Peyer's patch (tissue), 4 donors: ENCODE measurements around the gene SPDYE6.
"Not testable (repeated sequence)": the region's sequence is repeated elsewhere in the genome, so short reads cannot be mapped to it uniquely, and the experiment has no call there.

Experiments used
- CTCF ChIP-seq, 6 experiments: fragments of 450-650 bp in 4 of 6; fragments of 200-600 bp in 2 of 6; sonication (generic) in 1 of 6; IDR thresholded peaks; one replicate each; pipeline ENCODE4 v1.5.1; 2017 to 2019; ENCODE audit warnings: antibody characterized with exemption in 6 of 6, mild to moderate bottlenecking in 3 of 6, moderate library complexity in 1 of 6
- POLR2A ChIP-seq, 2 donors: fragments of 450-650 bp; IDR thresholded peaks; one replicate each; pipeline ENCODE4 v1.5.1; 2017; ENCODE audit warnings: antibody characterized with exemption in 2 of 2, mild to moderate bottlenecking in 2 of 2, moderate library complexity in 2 of 2

- not testable (repeated sequence) for TF ChIP-seq CTCF, POLR2A (IDR thresholded peaks at IDR 0.05)
Measured at GRCh38 chr7:102330666-102331460, 25.4 kb downstream of the SPDYE6 start.
